NOMO-1 (cell line): Measurements from ENCODE around the gene NPDC1.
A peak's percentile ranks its signal among the peaks of the same experiment; 100 is the strongest.

Experiments used
- DNase-seq, 2 experiments: peaks; one replicate each; lab custom pipeline; 2025; ENCODE audit not compliant: unreplicated experiment in 2 of 2; lab: John Stamatoyannopoulos, UW

Gene NPDC1

DNA sequence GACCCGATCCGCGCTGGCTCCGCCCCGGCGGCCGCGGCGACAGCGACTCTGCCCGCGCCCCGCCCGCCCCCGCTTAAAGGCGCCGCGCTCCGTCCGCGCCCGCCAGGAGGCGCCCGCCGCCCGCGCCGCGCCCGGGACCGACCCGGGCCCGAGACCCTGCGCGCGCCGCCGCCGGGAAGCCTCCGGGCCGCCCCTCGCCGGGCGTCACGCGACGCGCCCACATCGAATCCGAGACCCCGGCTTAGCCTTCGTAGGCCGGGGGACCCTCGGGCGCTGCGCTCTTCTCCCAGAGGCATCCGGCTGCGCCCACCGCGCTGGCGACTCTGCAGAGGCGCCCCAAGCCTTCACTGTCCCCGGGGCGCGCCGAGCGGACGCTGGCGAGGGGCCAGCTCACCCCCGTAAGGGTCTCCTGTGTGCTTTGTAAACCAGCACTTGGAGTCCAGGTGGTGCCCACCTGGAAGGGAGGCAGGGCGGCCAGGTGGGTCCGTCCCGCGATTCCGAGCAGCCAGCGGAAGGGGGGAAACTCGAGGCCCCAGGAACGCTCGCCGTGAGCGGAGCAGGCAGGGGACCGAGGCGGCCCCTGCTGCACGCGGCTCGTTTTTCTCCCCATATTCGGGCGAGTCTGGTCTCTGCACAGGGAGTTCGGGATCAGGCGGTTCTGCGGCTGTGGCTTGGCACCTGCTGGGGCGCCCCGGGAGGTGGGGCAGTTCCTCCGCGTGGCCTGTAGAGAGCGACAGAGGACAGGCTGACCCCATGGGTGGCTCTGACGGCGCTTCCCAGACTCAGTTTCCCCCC lies 17.5 kb downstream of the NPDC1 start:
- DNase-seq, result peak; percentile 76 to 83

DNA sequence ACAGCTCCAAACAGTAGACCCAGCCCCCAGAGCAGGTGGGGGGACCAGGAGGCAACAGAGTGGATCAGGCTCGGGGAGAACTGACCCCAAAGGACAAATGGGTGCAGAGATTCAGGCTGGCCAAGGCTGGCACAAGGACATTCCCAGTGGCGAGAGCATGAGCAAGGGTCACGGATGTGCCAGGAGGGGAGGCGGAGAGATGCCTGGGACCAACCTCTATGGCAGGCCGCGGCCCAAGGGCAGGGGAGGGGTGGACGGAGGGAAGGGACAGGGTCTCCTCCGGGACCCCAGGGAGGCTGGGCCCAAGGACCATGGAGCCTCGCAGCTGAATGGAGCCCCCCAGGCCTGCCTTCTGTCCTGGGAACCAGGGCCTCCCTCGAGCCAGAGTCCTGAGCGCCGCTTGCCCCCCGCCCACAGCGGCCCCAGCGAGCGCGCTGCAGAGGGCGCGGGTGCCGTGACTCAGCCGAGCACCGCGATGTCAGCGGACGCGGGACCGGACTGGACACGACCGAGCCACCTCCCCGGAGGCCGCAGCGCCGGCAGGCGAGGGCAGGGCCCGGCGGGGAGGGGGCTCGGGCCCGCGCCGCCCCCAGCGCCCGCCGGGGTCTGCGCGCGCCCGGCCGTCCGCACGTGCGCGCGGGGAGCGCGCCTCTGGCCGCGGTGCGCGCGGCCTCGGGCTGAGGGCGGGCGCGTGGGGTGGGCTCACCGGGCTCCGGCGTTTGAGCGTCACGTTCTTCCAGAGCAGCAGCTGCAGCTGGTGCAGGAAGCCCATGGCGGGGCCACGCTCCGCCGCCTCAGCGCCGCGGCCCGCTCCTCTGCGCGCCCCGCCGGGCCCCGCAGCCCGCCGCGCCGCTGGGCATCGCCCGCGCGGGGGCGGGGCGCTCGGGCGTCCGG lies 18.4 kb downstream of the NPDC1 start, which contains the start of gene ABCA2:
ABCA2 (minus strand) TSS at position 869 of the 894 bp plus-strand sequence; CDS start at position 772, 97 bp downstream.
- no peak for DNase-seq

DNA sequence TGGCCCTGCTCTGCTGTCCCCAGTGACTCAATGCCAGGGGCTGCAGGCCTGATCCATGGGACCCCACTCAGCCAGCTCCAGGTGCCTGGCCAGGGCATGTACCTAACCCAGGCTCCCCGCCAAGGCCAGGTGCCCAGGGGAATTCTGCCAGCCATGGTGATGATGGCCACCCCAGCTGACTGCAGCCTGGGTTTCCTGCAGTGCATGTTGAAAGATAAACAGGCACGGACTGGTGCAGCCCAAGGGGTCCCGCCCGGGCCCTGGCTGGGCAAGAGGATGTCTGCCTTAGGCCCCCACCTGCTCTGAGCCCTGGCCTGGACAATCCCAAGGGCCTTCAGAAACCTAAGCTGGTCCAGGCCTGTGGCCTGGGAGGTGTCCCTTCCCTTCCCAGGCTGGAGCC lies 19.1 kb downstream of the NPDC1 start:
- no peak for DNase-seq

DNA sequence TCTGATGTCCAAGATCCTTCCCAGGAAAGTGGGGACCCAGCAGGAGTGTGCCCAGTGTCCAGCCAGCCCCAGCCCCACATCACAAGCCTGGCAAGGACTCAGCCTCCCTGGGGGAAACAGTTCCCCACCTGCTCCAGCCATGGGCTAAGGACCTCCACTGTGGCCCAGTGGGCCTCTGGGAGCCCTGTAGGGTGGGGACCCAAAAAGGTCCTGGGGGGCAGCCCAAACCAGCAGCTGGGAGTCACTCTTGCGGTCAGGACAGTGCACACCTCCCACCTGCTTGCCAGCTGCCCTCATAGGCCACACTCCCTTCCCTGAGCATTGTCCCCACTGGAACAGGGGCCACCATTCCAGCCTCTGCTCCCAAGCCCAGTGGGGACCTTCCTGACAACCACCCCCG lies 19.6 kb downstream of the NPDC1 start:
- DNase-seq, result no peak

DNA sequence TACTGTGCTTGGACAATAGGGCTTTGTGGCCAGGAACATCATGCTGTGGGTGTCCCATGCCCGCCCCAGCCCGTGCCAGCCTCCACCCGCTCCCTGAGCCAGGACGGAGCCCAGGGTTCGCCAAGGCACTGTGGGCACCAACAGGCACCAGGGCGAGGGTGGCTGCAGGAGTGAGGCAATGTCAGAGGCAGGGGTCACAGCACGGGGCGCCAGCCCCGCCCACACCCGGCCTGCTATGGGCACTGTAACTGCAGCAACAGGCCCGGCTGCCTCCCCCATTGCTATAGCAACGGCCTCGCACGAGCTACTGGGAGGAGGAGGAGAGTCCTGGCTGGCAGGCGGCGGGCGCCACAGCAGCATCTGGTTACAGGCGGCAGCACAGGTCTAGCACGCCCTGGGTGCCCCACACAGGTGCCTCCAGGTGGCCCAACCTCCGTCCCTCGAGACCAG lies 20.4 kb downstream of the NPDC1 start:
- no peak for DNase-seq

DNA sequence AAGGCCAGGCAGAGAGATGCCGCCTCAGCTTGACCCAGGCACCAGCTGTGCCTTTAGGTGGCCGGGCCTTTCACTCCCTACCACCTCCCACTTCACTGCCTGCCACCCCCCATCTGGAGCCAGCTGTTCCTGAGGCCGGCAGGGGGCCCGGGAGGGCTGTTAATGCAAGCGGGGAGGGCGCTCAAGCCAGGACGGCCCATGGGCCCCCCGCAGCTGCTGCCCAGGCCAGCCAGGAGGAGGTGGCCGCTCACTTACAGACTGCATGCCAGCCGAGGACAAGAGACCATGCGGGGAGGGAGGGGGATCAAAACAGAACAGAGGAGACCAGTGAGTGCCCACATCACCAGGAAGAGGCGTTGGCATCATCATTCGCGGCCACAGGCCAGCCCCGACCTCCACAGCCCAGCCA lies 22.4 kb downstream of the NPDC1 start:
- DNase-seq, result no peak

DNA sequence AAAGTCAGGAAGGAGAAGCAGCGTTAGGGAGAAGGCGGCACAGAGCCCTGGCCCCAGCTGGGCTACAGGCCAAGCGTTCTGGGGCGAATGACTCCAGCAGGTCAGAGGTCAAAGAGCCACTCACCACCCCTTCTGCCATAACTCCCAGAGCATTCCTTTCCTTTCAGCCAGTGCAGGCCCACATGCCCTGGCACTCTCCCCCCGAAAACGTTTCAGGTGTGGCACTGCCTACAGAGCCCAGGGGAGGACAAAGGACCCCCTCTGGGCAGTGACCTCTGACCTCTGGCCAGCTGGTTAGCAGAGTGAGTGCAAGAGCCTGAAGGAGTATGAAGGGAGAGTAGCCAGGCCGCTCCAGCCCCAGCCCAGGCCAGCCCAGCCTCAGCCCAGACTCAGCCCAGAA lies 22.8 kb downstream of the NPDC1 start:
- DNase-seq, result no peak

DNA sequence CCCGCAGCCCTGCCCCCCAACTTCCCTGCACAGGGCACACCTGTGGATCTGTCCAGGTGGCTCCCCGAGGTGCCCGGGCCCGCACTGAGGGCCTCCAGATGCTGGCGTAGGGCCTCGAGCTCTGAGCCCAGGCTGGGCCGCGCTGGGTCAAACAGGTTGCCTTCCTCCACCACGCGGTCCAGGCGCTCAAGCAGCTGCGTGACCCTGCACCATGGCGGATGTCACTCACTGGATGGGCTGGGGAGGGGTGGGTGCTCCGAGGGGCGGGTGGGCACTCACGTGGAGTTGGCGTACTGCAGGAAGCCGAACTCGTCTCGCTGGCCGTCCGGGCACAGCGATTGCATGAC lies 23.3 kb downstream of the NPDC1 start:
- DNase-seq, result no peak

DNA sequence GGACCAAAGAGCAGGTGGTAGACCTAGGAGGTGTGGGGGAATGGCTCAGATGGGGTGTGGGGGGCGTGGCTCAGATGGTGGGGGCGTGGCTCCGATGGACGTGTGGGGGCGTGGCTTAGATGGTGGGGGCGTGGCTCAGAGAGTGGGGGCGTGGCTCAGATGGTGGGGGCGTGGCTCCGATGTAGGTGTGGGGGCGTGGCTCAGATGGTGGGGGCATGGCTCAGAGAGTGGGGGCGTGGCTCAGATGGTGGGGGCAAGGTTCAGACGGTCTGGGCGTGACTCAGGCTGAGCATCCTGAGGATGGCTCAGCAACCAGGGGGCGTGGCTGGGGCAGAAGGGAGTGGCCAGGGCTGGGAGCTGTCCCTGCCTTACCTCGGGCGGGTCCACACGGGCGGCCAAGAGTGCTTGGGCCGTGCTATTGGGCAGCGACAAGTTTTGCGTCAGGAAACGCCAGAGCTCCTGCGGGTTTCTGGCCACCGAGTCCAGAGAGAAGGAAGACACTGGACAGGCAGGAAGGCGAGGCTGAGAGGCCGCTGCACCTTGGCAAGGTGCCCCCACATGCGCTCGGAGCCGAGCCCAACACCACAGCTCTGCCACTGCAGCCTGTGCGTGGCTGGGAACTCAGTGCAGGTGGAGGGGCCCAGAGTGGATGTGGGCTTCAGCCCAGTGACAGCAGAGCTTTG lies 23.9 kb downstream of the NPDC1 start:
- DNase-seq, result peak; percentile 71 to 72

DNA sequence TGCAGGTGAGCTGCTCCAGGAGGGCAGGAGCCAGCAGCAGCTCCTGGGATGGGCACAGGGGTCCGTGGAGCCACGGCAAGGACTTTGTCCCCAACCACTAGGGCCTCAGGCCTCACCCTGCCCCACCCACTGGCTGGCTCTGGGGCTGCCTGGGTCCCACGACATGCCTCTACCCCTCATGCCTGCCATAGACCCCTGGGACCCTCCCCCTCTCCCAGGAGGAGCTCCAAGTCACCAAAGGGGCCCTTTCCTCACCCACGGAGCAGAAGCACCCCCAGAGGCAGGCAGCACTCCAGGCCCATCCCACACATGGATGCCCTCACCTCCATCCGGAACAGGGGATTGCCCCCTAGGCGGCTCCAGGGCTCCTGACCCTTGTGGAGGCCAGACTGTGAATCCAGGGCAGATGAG lies 24.4 kb downstream of the NPDC1 start:
- DNase-seq, result no peak

DNA sequence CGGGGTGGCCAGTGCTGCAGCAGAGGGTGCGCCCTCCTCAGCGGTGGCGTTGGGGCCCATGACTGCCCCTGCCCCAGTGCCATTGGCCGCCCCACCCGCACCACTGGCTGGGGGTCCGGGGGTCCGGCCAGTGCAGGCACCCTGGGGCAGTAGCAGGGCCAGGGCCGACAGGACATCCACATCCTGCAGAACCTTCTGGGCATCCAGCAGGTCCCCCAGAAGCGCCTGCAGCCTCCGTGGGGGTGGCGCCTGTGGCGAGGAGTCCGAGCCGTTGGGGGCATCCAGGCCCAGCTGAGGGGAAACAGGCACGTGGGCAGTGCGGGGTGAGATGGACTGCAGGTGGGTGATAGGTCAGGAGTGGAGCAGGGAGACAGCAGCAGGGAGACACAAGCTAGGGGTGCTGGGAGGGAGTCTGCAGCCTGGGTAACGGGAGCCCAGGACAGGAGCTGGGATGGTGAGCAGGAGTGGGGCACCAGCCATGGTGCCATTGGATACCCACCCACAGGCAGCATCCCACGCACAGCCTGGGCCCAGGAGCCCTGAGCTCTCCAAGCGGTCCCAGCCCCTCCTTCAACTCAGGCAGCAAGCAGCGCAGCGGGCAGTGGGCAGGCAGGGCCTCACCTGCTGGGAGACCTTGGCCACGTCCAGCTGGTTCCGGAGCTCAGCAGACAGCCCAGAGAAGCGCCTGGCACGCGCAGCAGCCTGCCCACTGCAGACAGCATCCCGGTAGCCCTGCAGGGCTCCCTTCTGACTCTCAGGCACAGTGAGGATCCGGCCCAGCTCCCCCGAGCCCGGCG lies 25.0 kb downstream of the NPDC1 start:
- no peak for DNase-seq

DNA sequence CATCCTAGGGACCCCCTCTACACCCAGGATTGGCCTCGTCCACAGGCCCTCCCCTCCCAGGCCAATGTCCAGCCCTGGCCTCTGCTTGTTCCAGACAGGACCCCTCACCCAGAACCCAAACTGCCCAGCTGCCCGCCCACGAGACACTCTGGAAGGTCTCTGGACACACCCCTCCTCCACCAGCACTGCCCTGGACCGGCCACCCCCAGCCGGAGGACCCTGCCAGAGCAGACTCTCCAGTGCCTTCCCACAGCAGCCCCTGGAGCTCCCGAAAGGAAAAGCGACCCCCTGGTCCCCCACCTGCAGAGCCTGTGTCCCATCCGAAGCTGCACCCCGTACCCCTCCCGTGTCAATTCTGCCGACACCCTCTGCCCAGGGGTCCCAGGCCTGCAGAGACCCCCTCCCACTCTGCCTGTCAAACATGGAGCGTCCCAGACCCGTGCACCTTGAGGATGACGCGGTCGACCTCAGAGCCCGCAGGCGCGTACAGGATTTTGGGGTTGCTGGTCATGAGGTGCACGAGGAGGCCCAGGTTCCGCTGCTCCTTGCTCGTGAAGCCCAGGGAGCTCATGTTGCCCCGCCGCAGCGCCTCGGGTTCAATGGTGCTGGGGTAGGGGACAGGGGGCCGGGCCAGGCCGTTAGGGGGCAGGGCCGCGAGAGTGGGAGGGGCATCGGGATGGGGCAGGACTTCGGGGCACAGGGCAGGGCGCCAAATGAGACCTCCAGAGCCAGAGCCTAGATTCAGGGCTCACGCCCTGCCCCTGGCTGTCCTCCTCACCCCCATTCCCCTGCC lies 25.9 kb downstream of the NPDC1 start:
- no peak for DNase-seq

DNA sequence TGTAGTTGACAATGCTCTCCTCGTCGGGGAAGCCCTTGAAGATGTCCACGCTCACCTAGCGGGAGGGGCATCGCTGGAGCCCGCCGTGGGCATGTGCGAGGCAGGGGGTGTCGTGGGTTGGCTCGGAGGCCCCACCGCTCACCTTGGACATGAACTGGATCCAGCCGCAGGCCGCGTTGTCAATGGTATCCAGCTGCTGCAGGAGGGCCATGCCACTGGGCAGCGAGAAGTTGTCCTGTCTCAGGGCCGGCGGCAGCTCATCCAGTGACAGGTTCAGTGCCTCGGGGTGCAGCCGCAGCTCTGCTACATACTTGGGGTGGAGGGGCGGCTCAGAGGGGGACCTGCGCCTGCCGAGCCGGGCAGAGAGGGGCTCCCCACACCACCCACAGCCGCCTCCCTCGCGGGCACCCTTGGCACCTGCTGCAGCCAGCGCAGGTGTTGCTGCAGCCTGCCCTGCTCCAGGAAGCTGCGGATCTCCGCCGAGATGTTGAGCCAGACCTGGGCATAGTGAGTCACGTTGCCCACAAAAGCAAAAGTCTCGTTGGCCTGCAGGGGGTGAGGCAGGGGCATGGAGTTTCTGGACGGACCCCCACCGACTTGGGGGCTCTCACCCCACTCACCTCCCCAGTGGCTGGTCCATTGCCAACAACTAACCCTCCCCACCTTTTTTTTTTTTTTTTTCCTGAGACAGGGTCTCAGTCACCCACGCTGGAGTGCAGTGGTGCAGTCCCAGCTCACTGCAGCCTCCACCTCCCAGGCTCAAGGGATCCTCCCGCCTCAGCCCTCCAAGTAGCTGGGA lies 27.0 kb downstream of the NPDC1 start:
- DNase-seq, result no peak

DNA sequence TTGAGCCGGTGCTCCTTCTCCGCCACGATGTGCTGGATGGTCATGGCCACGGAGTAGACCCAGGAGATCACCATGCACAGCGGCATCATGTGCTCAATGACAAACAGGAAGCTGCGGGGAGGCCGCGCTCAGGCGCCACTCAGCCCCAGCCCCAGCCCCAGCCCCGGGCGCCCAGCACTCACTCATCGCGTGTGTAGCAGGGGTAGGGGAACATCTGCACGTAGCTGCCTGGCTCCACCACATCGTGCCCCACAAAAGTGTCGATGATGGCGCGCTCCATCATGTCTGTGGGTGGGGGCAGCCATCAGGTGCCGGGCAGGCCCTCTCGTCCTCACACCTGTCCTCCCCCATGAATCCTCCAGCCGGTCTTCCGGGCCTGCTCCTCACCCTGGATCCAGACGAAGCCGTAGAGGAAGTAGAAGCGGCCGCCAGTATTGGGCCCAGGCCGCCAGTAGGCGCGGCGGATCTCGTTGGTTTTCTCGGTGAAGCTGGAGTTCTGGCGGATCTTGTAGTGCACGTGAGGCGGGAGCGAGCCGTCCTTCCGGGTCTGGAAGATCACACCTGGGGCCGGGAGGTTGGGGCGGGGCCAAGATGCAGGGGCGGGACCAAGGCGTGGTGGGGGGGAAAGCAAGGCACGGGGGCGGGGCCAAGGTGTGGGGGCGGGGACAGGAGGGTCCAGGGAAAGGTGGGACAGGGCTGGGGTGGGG lies 28.0 kb downstream of the NPDC1 start:
- DNase-seq, result no peak

DNA sequence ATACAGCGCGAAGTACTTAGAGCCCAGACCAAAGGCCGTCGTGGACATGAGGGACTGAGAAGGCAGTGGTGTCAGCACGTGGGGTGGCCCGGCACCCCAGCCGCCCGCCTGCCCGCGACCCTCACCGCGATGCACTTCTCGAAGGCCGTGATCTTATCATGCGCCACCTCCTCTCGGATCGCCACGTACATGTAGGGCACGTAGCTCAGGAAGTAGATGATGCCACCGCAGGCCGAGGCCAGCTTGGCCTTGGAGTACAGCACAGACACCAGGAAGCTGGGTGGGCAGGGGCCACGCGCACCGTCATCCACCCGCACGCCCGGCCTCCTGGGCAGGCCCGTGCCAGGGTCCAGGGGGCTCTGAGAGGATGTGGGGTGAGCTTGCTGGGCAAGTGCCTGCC lies 28.9 kb downstream of the NPDC1 start:
- no peak for DNase-seq

DNA sequence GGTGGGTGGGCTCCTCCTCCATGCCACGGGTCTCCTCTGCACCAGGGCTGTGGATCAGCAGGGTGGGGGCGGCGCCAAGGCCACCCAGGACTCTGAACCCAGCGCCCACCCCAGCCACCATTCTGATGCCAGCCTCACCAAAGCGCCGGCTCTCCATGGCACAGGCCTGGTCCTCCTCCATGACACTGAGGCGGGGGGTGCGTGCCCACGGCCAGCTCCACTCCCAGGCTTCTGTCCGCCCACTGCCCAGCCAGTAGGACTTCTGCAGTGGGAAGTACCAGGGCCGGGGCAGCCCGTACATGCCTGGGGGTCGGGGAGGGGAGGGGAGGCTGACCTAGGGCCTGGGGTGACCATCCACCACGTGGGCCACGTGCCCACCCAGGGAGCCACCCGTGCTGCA lies 29.5 kb downstream of the NPDC1 start:
- no peak for DNase-seq

DNA sequence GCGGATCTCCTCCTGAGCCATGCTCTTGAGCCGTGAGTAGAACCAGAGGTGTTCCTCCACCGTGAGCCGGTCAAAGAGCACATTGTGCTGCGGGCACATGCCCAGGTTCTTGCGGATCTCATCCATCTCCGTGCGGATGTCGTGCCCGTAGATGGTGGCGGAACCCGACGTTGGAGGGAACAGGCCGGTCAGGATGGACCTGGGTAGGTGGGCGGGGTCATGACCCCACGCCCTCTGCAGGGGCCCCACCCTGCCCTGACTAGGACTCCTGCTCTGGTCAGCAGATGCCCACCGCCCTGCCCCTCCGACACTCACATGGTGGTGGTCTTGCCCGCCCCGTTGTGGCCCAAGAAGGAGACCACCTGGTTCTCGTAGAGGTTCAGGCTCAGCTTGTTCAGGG lies 30.0 kb downstream of the NPDC1 start:
- no peak for DNase-seq

DNA sequence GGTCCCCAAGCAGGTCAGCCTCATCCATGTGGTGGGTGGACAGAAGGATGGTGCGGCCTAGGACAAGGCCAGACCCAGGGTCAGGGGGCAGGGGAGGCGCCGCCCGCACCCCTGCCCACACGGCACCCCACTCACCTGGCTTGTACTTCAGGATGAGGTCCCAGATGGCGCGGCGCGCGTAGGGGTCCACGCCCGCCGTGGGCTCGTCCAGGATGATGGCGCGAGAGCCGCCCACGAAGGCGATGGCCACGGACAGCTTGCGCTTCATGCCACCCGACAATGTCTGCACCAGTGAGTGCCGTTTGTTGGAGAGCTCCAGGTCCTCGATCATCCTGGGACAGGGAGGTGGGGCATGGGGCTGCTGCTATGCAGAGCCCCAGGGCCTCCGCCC lies 30.4 kb downstream of the NPDC1 start:
- no peak for DNase-seq
